GM12878 (cell line): ENCODE measurements around the gene SSNA1.

Experiments
- BACH1 ChIP-seq: fragments of 450-650 bp; IDR thresholded peaks from 2 replicates; pipeline ENCODE4 v1.6.1; 2017; ENCODE audit warnings: mild to moderate bottlenecking, borderline replicate concordance
- CTCF ChIP-seq, 3 experiments: IDR thresholded peaks in 2 of 3; conservative IDR thresholded peaks in 1 of 3; 2 replicates each; pipeline ENCODE4 v1.5.1; 2011; ENCODE audit warnings: low read depth in 3 of 3, low read length in 3 of 3, mild to moderate bottlenecking in 3 of 3, control low read depth in 2 of 3, moderate library complexity in 2 of 3, inconsistent platforms in 1 of 3, mixed read lengths in 1 of 3; ENCODE audit not compliant: control insufficient read depth in 2 of 3, insufficient read depth in 1 of 3; ENCODE audit errors: extremely low read depth in 1 of 3
- EGR1 ChIP-seq, 2 experiments: IDR thresholded peaks; 1 replicate in 1 of 2; 2 replicates in 1 of 2; pipeline ENCODE4 v1.6.1; 2011 to 2012; ENCODE audit warnings: low read depth in 2 of 2, low read length in 2 of 2, borderline replicate concordance in 1 of 2, mild to moderate bottlenecking in 1 of 2, moderate library complexity in 1 of 2
- EP300 ChIP-seq, 2 experiments: fragments of 150-350 bp in 1 of 2; IDR thresholded peaks; 2 replicates each; pipeline ENCODE4 v1.6.1; 2011 to 2012; ENCODE audit warnings: low read depth in 2 of 2, low read length in 2 of 2, borderline replicate concordance in 1 of 2, improper control_type of control experiment in 1 of 2, inconsistent platforms in 1 of 2; ENCODE audit not compliant: control insufficient read depth in 1 of 2
- EZH2 ChIP-seq: IDR thresholded peaks from 2 replicates; pipeline ENCODE4 v1.6.1; 2012; ENCODE audit warnings: low read depth, mild to moderate bottlenecking, control low read depth, inconsistent platforms, low read length, borderline replicate concordance; ENCODE audit not compliant: control insufficient read depth
- FOXK2 ChIP-seq: fragments of 450-650 bp; IDR thresholded peaks from 2 replicates; pipeline ENCODE4 v1.6.1; 2017; ENCODE audit warnings: mild to moderate bottlenecking, moderate library complexity
- JUNB ChIP-seq: IDR thresholded peaks from 2 replicates; pipeline ENCODE4 v1.6.1; 2016; ENCODE audit warnings: antibody characterized with exemption, mild to moderate bottlenecking
- KDM1A ChIP-seq: fragments of 200-600 bp; sonication (generic); IDR thresholded peaks from 2 replicates; pipeline ENCODE4 v1.6.1; 2016; ENCODE audit warnings: borderline replicate concordance
- MAX ChIP-seq: IDR thresholded peaks from 2 replicates; pipeline ENCODE4 v1.6.1; 2012; ENCODE audit warnings: low read depth, low read length, improper control_type of control experiment
- MYC ChIP-seq: IDR thresholded peaks from 2 replicates; pipeline ENCODE4 v1.6.1; 2011; ENCODE audit warnings: mild to moderate bottlenecking, low read length, moderate library complexity, inconsistent platforms; ENCODE audit not compliant: insufficient read depth, insufficient replicate concordance, insufficient read length, severe bottlenecking
- POLR2A ChIP-seq: IDR thresholded peaks from 2 replicates; pipeline ENCODE4 v1.6.1; 2011; ENCODE audit warnings: low read depth, mild to moderate bottlenecking, low read length
- RBBP5 ChIP-seq: fragments of 200-600 bp; sonication (generic); conservative IDR thresholded peaks from 2 replicates; pipeline ENCODE4 v1.6.1; 2016
- SMAD1 ChIP-seq: fragments of 450-650 bp; IDR thresholded peaks from 2 replicates; pipeline ENCODE4 v1.6.1; 2018; ENCODE audit warnings: mild to moderate bottlenecking, low read depth; ENCODE audit not compliant: partially characterized antibody
- USF1 ChIP-seq: IDR thresholded peaks from 2 replicates; pipeline ENCODE4 v1.6.1; 2011; ENCODE audit warnings: borderline replicate concordance, low read depth, mild to moderate bottlenecking, moderate library complexity, mixed read lengths, low read length; ENCODE audit not compliant: insufficient read depth; ENCODE audit errors: extremely low read length

- no peak for TF ChIP-seq MYC
- no peak for TF ChIP-seq EZH2
- TF ChIP-seq CTCF (IDR thresholded peaks at IDR 0.05 in 2 of 3, conservative IDR thresholded peaks at IDR 0.05 in 1 of 3; ENCODE audit: control insufficient read depth in 2 of 3, extremely low read depth in 1 of 3, insufficient read depth in 1 of 3, low read depth in 3 of 3, low read length in 3 of 3): no peak
- TF ChIP-seq KDM1A: no peak
- no peak for TF ChIP-seq FOXK2
- TF ChIP-seq RBBP5: no peak
- no peak for TF ChIP-seq EGR1 (IDR thresholded peaks at IDR 0.05; ENCODE audit: borderline replicate concordance in 1 of 2, low read depth in 2 of 2, low read length in 2 of 2)
- TF ChIP-seq POLR2A: no peak
- TF ChIP-seq MAX: no peak
- no peak for TF ChIP-seq JUNB
- TF ChIP-seq EP300 (IDR thresholded peaks at IDR 0.05; ENCODE audit: borderline replicate concordance in 1 of 2, control insufficient read depth in 1 of 2, low read depth in 2 of 2, low read length in 2 of 2): no peak
- no peak for TF ChIP-seq BACH1
- TF ChIP-seq SMAD1: no peak
- no peak for TF ChIP-seq USF1
Observed at GRCh38 chr9:137149363-137149762, 39.1 kb upstream of the SSNA1 start.
